Activated T-cell treated with anti-CD3 and anti-CD28 coated beads, Interleukin-2, amount 50 U/mL, for 24 hours (primary cell): Measurements from ENCODE around the gene CLBA1.
"Not testable (repeated sequence)": the region's sequence is repeated elsewhere in the genome, so short reads cannot be mapped to it uniquely, and the experiment has no call there.

Experiments
- DNase-seq: peaks from one replicate; pipeline ENCODE4 v3.0.0-alpha.2; 2020
- H3K27ac Mint-ChIP-seq: 2 replicates; pipeline ENCODE4 v1.8.0; 2020; ENCODE audit warnings: mild to moderate bottlenecking, mixed read lengths
- H3K27me3 Mint-ChIP-seq: 2 replicates; pipeline ENCODE4 v1.8.0; 2020; ENCODE audit warnings: mixed read lengths
- H3K36me3 Mint-ChIP-seq: 2 replicates; pipeline ENCODE4 v1.8.0; 2020; ENCODE audit warnings: low read depth, mixed read lengths
- H3K4me1 Mint-ChIP-seq: 2 replicates; pipeline ENCODE4 v1.8.0; 2020; ENCODE audit warnings: low read depth, mixed read lengths
- H3K4me3 Mint-ChIP-seq: 2 replicates; pipeline ENCODE4 v1.8.0; 2020; ENCODE audit warnings: mild to moderate bottlenecking, moderate library complexity, mixed read lengths
- H3K9me3 Mint-ChIP-seq: 2 replicates; pipeline ENCODE4 v1.8.0; 2020; ENCODE audit warnings: mixed read lengths

The CLBA1 gene

GRCh38 chr14:104944436-104945205 is 41.0 kb upstream of the CLBA1 start:
- H3K9me3 Mint-ChIP-seq, H3K4me3 Mint-ChIP-seq, H3K36me3 Mint-ChIP-seq: not testable (repeated sequence)

GRCh38 chr14:104945266-104945665 is 40.3 kb upstream of the CLBA1 start:
- H3K4me3 Mint-ChIP-seq, DNase-seq, H3K27me3 Mint-ChIP-seq, H3K36me3 Mint-ChIP-seq, H3K27ac Mint-ChIP-seq, H3K9me3 Mint-ChIP-seq, H3K4me1 Mint-ChIP-seq: not testable (repeated sequence)

More at GRCh38 chr14:104944436-104945205, 41.0 kb upstream of the CLBA1 start:
- not testable (repeated sequence) for H3K27me3 Mint-ChIP-seq, H3K4me1 Mint-ChIP-seq, H3K27ac Mint-ChIP-seq, DNase-seq

GRCh38 chr14:104945986-104946965 is 39.3 kb upstream of the CLBA1 start:
- H3K4me3 Mint-ChIP-seq, H3K27ac Mint-ChIP-seq, DNase-seq, H3K36me3 Mint-ChIP-seq, H3K9me3 Mint-ChIP-seq, H3K4me1 Mint-ChIP-seq, H3K27me3 Mint-ChIP-seq: not testable (repeated sequence)

GRCh38 chr14:104947201-104947600 is 38.4 kb upstream of the CLBA1 start:
- not testable (repeated sequence) for H3K4me3 Mint-ChIP-seq, H3K27ac Mint-ChIP-seq, DNase-seq, H3K27me3 Mint-ChIP-seq, H3K36me3 Mint-ChIP-seq, H3K4me1 Mint-ChIP-seq, H3K9me3 Mint-ChIP-seq

- not testable (repeated sequence) for H3K27me3 Mint-ChIP-seq, H3K36me3 Mint-ChIP-seq, H3K4me3 Mint-ChIP-seq, H3K9me3 Mint-ChIP-seq, H3K4me1 Mint-ChIP-seq, H3K27ac Mint-ChIP-seq, DNase-seq
Observed at GRCh38 chr14:104947881-104948735, 37.5 kb upstream of the CLBA1 start.

GRCh38 chr14:104948736-104949031 is 36.9 kb upstream of the CLBA1 start:
- no peaks in the 10 kb centered on the region for H3K27me3 Mint-ChIP-seq
- no peak for DNase-seq
- H3K4me3 Mint-ChIP-seq = no peak overlapping the region
- no peaks in the 10 kb centered on the region for H3K4me1 Mint-ChIP-seq
- H3K27ac Mint-ChIP-seq = no peak overlapping the region
- H3K36me3 Mint-ChIP-seq = no peaks in the 10 kb centered on the region
- no peaks in the 10 kb centered on the region for H3K9me3 Mint-ChIP-seq

- not testable (repeated sequence) for H3K36me3 Mint-ChIP-seq, H3K4me3 Mint-ChIP-seq
Observed at GRCh38 chr14:104949406-104949955, 36.1 kb upstream of the CLBA1 start.

GRCh38 chr14:104950021-104950420 is 35.6 kb upstream of the CLBA1 start:
- Mint-ChIP-seq H3K27me3 (no peaks in the 10 kb centered on the region), H3K27ac (no peak overlapping the region), H3K36me3 (no peaks in the 10 kb centered on the region), H3K9me3 (no peaks in the 10 kb centered on the region), H3K4me3 (no peak overlapping the region), H3K4me1 (no peaks in the 10 kb centered on the region)
- DNase-seq = no peak

More at GRCh38 chr14:104949406-104949955, 36.1 kb upstream of the CLBA1 start:
- not testable (repeated sequence) for H3K27me3 Mint-ChIP-seq, H3K4me1 Mint-ChIP-seq, DNase-seq, H3K9me3 Mint-ChIP-seq, H3K27ac Mint-ChIP-seq

GRCh38 chr14:104950701-104951100 is 34.9 kb upstream of the CLBA1 start:
- H3K36me3 Mint-ChIP-seq, H3K27ac Mint-ChIP-seq, H3K9me3 Mint-ChIP-seq, DNase-seq, H3K27me3 Mint-ChIP-seq, H3K4me1 Mint-ChIP-seq, H3K4me3 Mint-ChIP-seq: not testable (repeated sequence)

- not testable (repeated sequence) for DNase-seq, H3K36me3 Mint-ChIP-seq, H3K4me1 Mint-ChIP-seq, H3K27ac Mint-ChIP-seq, H3K9me3 Mint-ChIP-seq, H3K4me3 Mint-ChIP-seq, H3K27me3 Mint-ChIP-seq
Observed at GRCh38 chr14:104951863-104952657, 33.5 kb upstream of the CLBA1 start.

GRCh38 chr14:104953097-104953496 is 32.5 kb upstream of the CLBA1 start:
- Mint-ChIP-seq H3K9me3 (no peaks in the 10 kb centered on the region), H3K27ac (no peak overlapping the region), H3K27me3 (peaks cover 15% of the 10 kb centered on the region)

GRCh38 chr14:104953896-104954656 is 31.5 kb upstream of the CLBA1 start:
- H3K4me1 Mint-ChIP-seq = no peaks in the 10 kb centered on the region
- H3K9me3 Mint-ChIP-seq = no peaks in the 10 kb centered on the region
- no peak overlapping the region for H3K4me3 Mint-ChIP-seq
- no peaks in the 10 kb centered on the region for H3K36me3 Mint-ChIP-seq
- H3K27ac Mint-ChIP-seq = no peak overlapping the region
- peaks cover 15% of the 10 kb centered on the region for H3K27me3 Mint-ChIP-seq
- no peak for DNase-seq

More at GRCh38 chr14:104953097-104953496, 32.5 kb upstream of the CLBA1 start:
- H3K4me1 Mint-ChIP-seq = no peaks in the 10 kb centered on the region
- H3K36me3 Mint-ChIP-seq = no peaks in the 10 kb centered on the region
- no peak for DNase-seq
- no peak overlapping the region for H3K4me3 Mint-ChIP-seq

- H3K4me1 Mint-ChIP-seq = no peaks in the 10 kb centered on the region
- no peaks in the 10 kb centered on the region for H3K36me3 Mint-ChIP-seq
- no peak for DNase-seq
- H3K4me3 Mint-ChIP-seq = no peak overlapping the region
- H3K27me3 Mint-ChIP-seq = peaks cover 15% of the 10 kb centered on the region
- H3K27ac Mint-ChIP-seq = no peak overlapping the region
- no peaks in the 10 kb centered on the region for H3K9me3 Mint-ChIP-seq
Observed at GRCh38 chr14:104954746-104955395, 30.7 kb upstream of the CLBA1 start.
